Left kidney (tissue), 2 donors: ENCODE results near the gene CNKSR3. TPM values are rescaled to one million over a fixed set of nuclear protein-coding genes. Genes with fewer than 3 reads are reported as not detected.

Source experiments
- DNase-seq: peaks from one replicate; pipeline ENCODE4 v3.0.0-alpha.2; 2013
- polyA plus RNA-seq: library from polyadenylated mRNA; unstranded; fragments of 120-200 nt; gene quantifications from one replicate; pipeline ENCODE4 v1.2.1, GENCODE V29; 2013; ENCODE audit not compliant: insufficient read length

Gene CNKSR3
- polyA plus RNA-seq, 1 donor = 58.4 TPM

DNA sequence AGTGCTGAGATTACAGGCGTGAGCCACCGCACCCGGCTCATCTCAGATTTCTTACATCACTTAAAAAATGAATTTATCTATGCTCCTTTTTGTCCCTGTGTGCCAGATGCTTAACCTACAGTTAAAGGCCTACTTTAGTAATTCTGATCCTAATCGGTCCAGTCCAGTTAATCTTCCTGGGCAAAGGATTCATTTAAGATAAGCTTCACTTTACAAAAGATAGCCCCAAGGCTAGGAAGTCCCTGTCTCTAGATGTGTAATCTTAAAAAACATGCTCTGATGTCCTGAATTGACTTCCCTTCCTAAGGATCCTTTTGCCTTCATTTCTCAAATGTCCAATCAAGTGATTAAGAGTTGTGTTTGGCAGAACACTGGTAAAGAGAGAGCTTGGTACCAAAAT is 85.5 kb downstream of the CNKSR3 start:
- no peak for DNase-seq

DNA sequence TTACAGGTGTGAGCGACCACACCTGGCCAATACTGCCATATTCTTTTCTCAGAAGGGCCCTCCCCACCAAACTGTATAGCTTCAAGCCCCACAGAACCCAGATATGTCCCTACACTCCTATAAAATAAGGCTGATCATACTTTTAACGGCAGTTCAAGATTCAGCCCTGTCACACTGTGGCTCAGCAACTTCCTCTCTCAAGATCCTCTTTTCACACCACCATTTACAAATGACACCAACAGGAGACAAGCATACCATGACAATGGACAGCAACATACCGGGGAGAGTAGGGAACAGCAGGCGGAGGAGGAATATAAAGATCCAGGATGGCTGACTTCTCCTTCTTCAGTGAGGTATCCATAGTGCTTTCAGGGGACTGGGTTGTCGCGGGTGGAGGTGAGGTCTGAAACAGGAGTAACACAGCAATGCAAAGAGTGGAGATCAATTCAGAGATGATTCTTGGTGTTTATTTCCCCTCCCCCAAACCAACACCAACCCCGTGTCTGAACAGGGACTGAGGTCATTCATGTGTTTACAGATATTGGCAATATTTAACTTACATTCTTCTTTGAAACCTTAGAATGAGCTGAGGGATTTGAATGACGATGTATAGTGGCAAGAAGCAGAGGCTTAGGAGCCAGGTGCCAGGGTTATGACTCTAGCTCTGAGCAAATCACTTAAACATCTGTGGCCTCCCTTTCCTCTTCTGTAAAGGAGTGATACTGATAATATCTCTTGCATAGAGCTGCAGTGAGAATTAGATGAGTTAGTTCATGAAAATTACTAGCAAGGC is 96.3 kb downstream of the CNKSR3 start:
- no peak for DNase-seq

DNA sequence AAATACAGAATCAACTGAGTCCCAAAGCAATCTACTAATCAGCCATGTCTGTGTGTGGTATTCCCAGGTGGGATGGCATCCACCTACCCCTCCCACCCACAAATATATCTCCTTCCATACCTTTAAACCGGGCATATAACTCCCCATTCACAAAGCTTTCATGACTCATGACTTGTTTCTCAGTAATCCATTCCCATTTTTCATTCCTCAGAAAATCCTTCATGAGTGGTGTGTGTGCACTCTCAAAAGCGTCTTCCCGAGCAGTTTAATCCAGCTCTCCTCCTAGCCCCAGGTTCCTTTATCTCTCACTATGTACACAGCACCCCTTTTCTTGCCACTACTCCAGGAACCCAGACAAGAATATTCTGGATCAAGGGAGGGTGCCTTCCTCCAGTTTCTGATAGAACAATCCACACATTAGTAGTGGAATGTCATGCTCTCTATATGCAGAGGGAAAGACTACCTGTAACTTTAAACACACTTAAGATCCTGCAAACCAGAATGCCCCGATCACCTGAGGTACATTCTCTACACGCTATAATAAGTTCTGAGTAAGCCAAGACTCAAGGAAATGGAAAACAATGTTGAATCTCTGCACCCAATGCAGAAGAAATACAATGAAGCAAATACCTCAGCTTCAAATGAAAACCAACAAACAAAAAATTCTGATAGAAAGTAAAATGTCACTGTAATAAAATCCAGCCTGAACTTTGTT is 98.2 kb downstream of the CNKSR3 start:
- DNase-seq = no peak

DNA sequence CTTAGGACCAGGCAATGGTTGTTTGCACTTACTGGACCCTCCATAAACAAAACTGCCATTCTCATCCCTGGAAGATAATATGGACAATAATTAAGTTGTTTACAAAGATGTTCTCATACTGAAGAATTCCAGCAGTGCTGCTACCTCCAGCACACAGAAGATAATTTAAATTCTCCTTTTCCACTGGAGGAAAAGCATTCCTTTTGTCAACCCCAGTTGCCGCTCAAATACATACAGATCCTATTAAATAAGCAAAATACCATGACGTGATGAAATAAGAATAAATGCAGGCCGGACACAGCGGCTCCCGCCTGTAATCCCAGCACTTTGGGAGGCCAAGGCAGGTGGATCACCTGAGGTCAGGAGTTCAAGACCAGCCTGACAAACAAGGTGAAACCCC is 99.4 kb downstream of the CNKSR3 start:
- no peak for DNase-seq

DNA sequence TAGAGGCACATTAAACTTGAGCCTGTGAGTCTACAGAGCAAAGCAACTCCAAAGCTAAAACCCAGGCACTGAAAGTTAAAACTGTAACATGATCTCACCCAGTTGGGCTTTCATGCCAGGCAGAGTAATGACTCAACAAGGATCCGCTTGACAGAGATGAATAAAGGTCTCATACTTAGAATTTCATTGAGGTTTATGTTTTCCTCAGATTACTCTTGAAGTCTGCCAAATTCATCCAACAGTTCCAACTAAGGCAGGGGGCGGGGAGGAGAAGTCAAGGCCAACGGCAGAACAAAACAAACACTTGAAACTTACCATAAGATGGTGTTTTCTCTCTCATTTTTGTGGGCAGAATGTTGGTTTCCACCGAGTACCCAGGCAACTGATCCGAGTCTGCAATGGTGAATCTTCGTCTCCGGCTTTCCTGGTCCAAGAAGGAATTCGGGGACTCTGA is 99.8 kb downstream of the CNKSR3 start:
- peak; percentile 85 for DNase-seq

DNA sequence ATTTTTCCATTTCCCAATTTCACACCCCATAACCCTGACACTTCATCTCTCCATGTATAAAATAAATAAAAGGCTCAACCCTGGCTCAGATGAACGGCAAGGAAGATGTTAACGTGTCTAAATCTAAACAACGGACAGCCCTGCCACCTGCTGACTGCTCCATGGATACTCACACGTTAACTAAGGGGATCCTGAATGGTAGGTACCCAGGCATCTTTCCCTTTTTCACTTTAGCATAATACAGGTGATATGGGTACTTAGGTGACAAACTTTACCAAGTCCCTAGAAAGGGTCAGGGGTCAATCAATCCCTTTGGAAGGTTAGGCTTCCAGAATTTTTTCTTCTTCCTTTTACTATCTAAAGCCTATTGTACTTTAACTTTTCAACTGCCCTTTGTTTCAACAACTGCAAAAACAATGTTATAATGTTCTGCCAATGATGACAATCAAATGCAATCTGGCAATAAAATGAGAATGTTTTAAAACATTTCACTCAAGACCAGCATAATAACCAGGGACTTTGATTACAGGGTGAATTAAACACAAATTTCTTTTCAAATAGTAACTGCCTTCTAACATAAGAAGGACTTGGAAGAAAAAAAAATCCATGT is 101.5 kb downstream of the CNKSR3 start:
- DNase-seq = no peak

DNA sequence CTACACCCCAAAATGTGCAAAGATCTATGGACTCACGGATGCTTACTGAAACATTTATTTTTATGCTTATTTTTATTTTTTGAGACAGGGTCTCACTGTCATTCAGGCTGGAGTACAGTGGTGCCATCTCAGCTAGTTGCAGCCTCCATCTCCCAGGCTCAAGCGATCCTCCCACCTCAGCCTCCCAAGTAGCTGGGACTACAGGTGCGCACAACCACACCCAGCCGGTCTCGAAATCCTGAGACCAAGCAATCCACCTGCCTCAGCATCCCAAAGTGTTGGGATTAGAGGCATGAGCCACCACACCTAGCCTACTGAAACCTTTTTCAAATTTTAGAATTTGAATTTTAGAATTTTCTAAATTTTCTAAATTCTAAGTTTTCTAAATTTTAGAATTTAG is 103.0 kb downstream of the CNKSR3 start:
- DNase-seq = no peak

DNA sequence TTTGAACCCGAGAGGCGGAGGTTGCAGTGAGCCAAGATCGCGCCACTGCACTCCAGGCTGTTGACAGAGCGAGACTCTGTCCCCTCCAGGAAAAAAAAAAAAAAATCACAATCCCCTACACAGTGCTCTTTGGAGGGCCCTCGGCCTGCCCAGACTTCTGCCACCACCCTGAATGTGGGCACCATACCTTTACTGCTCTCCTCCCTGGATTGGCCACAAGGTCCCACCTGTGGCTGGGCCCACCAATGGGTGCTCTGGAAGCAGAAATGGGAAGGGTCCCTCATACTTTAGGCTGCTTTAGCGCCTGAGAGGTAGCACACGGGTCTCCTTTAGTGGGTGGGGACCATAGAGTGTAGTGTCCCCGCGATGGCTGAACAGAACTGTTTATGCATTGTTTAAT is 103.6 kb downstream of the CNKSR3 start:
- DNase-seq = no peak

DNA sequence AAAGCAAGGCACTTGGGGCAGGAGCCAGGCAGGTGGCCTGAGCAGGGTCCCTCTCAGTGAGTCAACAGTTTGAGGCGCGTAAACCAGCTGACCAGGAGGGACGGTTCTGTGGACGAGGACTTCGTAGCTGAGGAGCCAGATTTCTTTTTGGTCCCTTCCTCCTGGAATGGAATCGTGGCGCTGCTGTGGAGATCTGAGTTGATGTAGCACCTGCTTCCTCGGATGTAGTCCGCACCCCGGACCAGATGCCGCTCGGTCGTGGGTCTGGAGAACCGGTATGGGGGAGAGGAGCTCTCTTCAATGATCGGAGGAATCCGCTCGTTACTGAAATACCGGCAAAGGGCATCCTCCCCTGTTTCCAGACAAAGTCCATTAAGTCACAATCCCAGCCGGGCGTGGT is 104.2 kb downstream of the CNKSR3 start:
- no peak for DNase-seq

DNA sequence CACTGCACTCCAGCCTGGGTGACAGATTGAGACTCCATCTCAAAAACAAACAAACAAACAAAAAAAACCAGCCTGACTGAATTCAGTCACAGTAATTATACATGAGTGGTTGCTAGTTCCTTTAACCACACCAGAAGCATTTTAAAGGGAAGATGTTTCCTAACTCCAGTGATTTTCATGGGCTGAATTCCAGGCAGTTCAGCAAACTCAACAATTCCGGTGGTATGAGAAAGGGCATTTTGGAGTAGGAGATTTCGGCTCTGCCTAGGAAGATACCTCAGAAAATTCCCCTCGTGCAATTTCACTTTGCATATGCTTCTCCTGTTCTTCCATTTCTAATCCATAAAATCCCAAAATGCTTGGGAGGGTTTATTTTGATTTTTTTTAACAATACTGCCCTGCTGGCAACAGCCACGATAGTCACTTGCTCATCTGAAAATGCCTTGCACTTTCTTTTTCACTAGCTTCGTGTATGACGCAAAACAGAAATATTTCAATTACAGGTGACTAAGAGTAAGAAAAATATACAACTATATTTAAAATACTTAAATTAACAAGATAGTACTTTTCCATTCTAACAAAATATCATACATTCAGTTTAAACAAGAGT is 105.6 kb downstream of the CNKSR3 start:
- DNase-seq = no peak

DNA sequence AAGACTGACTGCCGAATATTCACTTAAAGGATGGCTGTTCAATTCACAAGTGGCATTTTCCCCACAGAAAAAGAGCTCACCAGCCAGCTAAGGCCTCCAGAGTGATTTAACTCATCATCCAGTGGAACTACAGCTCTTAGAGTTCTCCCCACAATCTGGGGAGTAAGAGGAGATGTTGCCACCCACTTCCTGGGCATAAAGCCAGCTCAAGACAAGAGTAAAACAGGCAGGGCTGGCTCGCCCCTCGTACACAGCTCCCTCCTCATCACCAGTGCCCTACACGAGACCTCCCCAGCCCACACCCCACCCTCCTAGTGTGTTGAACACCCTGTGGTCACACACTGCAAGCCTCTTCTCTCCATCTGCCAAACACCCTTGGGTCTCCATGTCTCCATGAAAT is 106.7 kb downstream of the CNKSR3 start:
- DNase-seq = no peak

DNA sequence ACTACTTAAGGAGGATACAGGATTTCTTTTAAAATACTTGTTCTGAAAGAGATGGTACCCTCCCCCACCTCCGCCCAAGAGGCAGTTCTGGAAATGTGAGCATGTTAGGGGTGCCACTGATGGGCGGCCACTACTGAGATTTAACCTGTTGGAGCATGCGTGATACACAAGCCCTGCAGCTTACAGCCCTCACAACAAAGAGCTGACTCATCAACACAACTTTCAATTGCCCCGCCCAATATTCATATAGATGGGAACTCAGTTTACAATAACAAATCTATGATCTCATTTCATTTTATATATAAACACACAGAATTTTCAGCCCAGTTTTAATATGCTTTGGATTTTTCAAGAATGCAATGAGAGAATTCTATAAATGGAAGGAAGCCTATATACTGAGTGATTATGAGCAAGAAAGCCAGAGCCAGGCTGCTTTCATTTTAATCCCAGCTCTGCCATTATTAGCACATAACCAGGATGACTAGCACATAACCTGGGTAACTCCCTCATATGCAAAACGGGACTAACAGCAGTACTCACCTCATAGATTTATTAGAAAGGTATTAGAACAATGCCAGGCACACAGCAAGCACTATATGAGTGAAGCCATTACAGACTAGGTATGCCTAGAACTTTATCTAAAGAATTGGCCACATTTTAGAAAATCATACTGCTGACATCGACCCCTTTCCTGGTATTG is 108.3 kb downstream of the CNKSR3 start:
- no peak for DNase-seq

DNA sequence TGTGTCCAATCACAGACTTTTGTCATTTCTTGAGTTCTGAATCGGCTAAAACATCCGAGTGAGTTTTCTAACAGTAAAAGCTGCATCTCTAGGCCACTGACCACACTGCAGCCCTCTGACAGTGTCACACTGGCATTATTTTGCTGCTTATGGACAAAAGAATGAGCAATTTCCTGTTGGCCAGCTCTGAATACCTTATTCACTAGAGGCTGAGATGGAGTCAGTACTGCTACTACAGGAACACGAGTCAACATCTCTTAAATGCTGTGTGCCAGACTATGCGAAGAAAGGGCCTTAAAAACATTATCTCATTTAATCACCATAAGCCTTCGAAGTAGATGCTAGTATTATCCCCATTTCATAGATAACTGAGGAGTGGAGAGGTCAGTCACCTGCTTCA is 111.4 kb downstream of the CNKSR3 start:
- no peak for DNase-seq

DNA sequence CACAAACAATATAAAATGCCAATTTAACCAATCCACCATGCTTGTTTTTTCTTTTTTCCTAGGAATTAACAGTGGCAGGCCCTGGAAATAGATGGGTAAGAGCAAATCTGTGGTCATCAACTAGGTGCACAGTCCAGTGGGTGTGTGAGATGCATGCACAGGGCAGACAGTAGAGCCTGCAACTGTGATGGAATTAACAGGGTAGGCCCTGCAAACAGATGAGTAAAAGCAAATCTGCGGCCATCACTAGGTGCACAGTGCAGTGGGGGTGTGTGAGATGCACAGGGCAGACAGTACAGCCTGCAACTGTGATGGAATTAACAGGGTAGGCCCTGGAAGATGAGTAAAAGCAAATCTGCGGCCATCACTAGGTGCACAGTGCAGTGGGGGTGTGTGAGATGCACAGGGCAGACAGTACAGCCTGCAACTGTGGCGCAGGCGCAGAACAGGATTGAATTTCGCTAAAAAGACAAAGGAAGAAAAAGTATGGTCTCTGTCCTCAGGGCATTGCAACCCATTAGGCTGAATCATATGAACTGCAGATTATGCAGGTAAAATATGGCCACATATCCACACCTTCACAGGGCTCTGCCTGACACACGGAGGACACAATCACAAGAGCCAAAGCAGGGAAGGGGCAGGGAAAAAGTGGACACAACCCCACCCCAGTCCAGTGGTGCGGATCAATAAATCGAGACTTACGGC is 112.8 kb downstream of the CNKSR3 start:
- no peak for DNase-seq

DNA sequence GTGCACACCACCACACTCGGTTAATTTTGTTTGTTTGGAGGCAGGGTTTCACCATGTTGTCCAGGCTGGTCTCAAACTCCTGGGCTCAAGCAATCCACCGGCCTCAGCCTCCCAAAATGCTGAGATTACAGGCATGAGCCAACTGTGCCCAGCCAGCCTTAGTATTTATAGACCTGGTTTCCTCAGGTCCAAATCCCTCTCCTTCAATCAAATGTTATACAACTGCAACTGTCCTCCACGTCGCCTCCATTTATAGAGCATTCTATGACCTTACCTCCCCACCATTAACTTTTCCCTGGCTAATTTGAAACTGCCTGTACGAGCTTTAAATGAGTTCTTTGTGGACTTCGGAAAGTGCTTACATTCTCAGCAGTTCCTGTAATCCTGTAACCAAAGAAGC is 114.6 kb downstream of the CNKSR3 start:
- DNase-seq = no peak

DNA sequence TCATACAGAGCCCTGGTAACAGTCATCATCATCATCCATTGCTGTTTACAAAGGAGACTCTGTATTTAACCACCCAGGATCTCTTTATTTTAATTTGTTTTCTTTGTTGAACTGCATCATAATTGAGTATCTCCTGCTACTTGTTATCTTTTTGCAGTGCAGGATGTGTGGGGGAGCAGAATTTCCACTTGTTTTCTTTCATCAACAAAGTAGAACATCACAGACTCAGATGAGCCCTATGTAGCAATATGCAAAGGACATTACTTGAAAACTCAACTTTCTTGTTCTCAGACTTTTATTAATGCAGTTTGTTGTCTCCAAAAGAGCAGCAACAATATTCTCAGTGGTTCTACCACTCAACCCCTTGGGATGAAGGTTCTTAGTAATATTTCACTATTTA is 115.2 kb downstream of the CNKSR3 start:
- DNase-seq = no peak

DNA sequence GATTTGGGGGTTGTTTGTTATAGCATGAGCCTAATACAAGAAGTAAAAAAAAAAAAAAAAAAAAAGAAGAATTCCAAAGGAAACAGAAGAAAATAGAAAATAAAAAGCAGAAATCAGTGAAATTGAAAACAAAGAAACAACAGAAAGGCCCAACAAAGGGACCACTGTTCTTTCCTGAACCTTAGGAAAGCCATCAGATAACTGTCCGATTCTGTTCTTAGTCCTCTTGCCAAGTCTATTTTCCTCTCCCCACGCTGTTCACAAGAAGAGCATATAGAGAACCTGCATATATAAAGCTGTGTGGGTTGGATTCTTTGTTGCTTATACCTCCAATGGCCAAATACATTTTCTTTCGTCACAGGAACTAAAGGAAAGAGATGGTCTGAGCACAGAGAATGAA is 115.9 kb downstream of the CNKSR3 start:
- no peak for DNase-seq

DNA sequence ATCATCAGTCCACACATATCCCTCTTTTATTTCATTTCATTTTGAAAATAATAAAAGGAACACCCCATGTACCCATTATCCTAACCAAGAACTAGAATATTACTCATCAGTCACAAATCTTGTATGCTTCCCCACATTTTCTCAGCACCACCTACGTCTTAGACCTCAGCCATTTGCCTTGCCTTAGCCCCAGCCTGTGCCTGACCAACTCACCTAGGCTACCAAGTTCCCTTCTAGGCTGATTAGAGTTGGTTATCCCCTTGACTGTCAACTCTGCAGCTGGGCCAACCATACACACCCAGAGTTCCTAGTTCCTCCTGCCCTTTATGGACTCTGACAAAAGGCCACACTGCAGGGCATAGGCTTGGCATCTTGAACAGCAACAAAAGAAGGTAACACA is 120.5 kb downstream of the CNKSR3 start:
- DNase-seq = no peak

DNA sequence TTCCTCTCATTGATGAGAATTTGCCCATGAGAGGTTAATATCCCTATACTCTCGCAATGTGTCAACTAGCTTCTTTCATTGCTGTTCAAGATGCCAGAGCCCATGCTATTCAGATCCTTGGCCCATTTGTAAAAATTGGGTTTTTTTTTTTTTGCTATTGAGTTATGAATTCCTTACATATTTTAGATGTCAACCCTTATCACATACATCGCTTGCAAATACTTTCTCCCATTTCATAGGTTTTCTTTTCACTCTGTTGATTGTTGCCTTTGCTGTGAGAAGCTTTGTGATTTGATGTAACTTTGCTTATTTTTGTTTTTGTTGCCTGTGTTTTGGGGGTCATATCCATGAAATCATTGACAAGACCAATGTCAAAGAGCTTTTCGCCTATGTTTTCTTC is 121.7 kb downstream of the CNKSR3 start:
- DNase-seq = no peak

DNA sequence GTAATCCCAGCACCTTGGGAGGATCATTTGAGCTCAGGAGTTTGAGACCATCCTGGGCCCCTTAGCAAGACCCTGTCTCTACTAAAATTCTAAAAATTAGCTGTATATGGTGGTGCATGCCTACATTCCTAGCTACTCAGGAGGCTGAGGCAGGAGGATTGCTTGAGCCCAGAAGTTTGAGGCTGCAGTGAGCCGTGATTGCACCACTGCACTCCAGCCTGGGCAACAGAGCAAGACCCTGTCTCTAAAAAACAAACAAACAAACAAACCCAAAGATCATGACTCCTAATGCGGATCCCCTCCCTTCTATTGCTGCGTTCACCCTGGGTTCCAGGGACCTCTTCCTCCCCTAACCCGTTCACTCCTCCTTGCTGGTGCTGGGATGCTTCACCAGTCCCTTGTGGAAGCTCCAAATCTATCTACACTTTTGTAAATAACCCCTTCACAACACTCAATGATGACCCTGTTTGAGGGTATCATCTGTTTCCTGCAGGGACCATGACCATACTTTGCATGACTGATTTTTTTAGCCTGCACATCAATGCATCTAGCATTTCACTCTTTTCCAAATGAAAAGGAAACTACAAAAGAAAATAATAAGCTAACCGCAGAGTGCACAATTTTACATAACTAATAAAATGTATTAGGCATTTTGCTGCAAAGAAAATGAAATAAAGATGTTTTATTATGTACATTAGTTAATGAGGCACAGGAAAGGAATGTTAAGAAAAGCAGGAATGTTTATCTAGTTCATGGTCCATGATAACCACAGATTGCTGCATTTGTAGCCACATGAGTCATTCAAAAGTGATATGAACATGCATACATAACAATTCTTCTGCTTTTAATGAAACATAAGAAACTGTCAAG is 123.4 kb downstream of the CNKSR3 start:
- no peak for DNase-seq

DNA sequence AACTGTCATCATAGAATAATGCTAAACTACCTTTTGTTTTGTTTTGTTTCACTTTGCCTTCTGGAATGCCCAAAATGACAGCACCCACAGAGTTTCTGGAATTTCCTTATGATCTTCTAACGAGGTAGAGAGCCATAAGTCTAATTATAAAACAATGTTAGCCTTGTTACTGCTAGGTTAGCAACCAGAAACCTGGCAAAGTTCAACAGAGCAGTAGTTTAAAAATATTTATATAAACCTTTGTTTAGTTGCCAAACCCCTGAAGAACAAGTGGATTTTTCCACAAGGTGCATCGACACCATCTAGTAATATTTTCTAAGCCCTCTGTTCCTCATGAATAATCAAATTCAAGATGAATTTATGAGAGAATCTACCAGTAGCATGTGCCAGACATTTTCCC is 126.3 kb downstream of the CNKSR3 start:
- no peak for DNase-seq
